Naive thymus-derived CD8-positive, alpha-beta T cell (primary cell): ENCODE measurements around the gene LDLRAD4. TPM values are rescaled to one million over a fixed set of nuclear protein-coding genes. Genes with fewer than 3 reads are reported as not detected.

Experiments used
- ATAC-seq, 2 donors: fragments of 150-1000 bp; cut with Tn5 transposase in 1 of 2; sonication (Bioruptor Pico), chemical (Tn5 transposase) in 1 of 2; 1 replicate in 1 of 2; 2 replicates in 1 of 2; pipeline ENCODE4 v1.10.0; 2021; ENCODE audit warnings: mild to moderate bottlenecking in 2 of 2, moderate library complexity in 2 of 2
- POLR2A ChIA-PET: fragments of 350-600 bp; sonication (Branson Sonifier 250); formaldehyde crosslinking; loops from one replicate; lab custom pipeline; 2021; ENCODE audit warnings: antibody characterized with exemption; lab: Charles Lee
- DNase-seq, 10 donors: peaks; one replicate each; pipeline versions ENCODE4 v3.0.0 to v3.0.0-alpha.2; 2020 to 2022
- H3K27ac Mint-ChIP-seq, 10 donors: one replicate each; pipeline ENCODE4 v1.8.0; 2020 to 2022; ENCODE audit warnings: mild to moderate bottlenecking in 10 of 10, mixed read lengths in 10 of 10, moderate library complexity in 4 of 10, inconsistent platforms in 1 of 10
- H3K27me3 Mint-ChIP-seq, 5 donors: one replicate each; pipeline ENCODE4 v1.8.0; 2021 to 2022; ENCODE audit warnings: mixed read lengths in 5 of 5
- H3K36me3 Mint-ChIP-seq, 3 donors: one replicate each; pipeline ENCODE4 v1.8.0; 2020 to 2022; ENCODE audit warnings: mixed read lengths in 3 of 3, mild to moderate bottlenecking in 2 of 3, inconsistent platforms in 1 of 3
- H3K4me1 Mint-ChIP-seq, 4 donors: one replicate each; pipeline ENCODE4 v1.8.0; 2021 to 2022; ENCODE audit warnings: mixed read lengths in 4 of 4
- H3K4me3 Mint-ChIP-seq, 10 donors: one replicate each; pipeline ENCODE4 v1.8.0; 2020 to 2022; ENCODE audit warnings: mild to moderate bottlenecking in 10 of 10, mixed read lengths in 10 of 10, moderate library complexity in 6 of 10, inconsistent platforms in 1 of 10
- H3K9me3 Mint-ChIP-seq, 9 donors: one replicate each; pipeline ENCODE4 v1.8.0; 2020 to 2022; ENCODE audit warnings: mixed read lengths in 9 of 9, mild to moderate bottlenecking in 3 of 9, inconsistent platforms in 1 of 9, moderate library complexity in 1 of 9
- polyA plus RNA-seq, 3 donors: library from polyadenylated mRNA; unstranded; fragments of 300-500 nt; fragmentation: Illumina TruSeq; gene quantifications; one replicate each; pipeline ENCODE4 v1.2.3, GENCODE V29; 2021
- total RNA-seq, 8 experiments: library from RNA in 2 of 8; stranded (reverse) in 2 of 8; gene quantifications; one replicate each; pipeline ENCODE4 v1.2.3 and lab custom pipeline; 2021 to 2026

Gene LDLRAD4
- total and polyA plus RNA-seq, 5 experiments from 2014 or later, result 11.4 to 56.8 (median 17.6) TPM

GRCh38 chr18:13298262-13298661, 79.7 kb downstream of the LDLRAD4 start:
- ATAC-seq, result no peak
- Mint-ChIP-seq H3K4me1 (peaks cover 32 to 72% (median 42%) of the 10 kb centered on the region in 4 donors), H3K27ac (peak overlapping the region in 3 of 10 donors; percentile 20 to 62 (median 33)), H3K27me3 (no peaks in the 10 kb centered on the region), H3K9me3 (no peaks in the 10 kb centered on the region), H3K36me3 (no peaks in the 10 kb centered on the region), H3K4me3 (no peak overlapping the region)
- no peak for DNase-seq
- POLR2A ChIA-PET, result interaction anchor here (0.6 kb wide), 1 partner anchor 409 kb away, joined by 3 read pairs; no protein-coding TSS in a partner anchor

DNA sequence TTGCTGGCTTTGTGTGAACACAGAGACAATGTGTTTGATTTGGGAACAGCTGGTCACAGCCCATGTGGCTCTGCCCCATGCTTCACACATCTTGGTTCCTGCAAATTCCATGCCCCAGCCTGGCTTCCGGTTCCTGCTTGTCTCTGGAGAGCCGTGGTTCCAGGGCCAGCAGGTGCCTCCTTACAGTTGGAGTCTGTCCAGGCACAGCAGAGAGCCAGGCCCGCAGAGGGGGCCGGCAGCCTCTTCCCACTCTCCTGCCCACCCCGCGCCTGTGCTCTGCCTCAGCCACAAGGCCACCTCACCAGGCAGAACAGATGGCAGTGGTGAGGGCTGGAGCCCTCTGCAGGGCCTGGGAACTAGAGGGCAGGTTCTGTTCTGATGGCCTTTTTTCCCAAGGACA, 81.5 kb downstream of the LDLRAD4 start:
- POLR2A ChIA-PET, result no interaction called here
- Mint-ChIP-seq H3K27me3 (no peaks in the 10 kb centered on the region), H3K4me3 (no peak overlapping the region), H3K4me1 (peaks cover 26 to 67% (median 45%) of the 10 kb centered on the region in 4 donors), H3K27ac (peak overlapping the region in 2 of 10 donors; percentile 72 to 80), H3K9me3 (no peaks in the 10 kb centered on the region), H3K36me3 (no peaks in the 10 kb centered on the region)
- ATAC-seq (no peak), DNase-seq (no peak)

DNA sequence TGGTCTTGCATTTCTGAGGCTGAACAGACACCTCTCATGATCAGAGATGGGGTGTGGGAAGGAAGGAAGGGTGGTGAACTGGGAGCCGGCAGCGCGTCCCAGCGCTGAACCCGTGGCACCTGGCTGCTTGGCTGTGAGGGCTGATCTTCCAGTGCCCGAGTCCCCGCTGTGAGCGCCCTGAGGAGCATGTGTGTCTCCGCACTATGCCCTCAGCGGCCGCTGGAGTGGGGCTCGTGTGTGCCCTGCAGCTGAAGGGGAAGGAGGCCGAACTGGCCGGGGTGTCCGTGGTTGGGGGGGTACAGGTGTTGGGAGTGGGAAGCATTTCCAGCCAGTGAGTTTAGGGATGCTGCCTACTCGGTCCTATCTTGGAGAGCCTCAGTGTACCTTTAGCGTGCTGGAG, 82.2 kb downstream of the LDLRAD4 start:
- peak overlapping the region in 6 of 10 donors; percentile 0 to 81 (median 60) for H3K27ac Mint-ChIP-seq
- peak overlapping the region in 1 of 10 donors; percentile 65 for H3K4me3 Mint-ChIP-seq
- peaks cover 0 to 7% (median 4%) of the 10 kb centered on the region in 3 donors for H3K36me3 Mint-ChIP-seq
- H3K9me3 Mint-ChIP-seq, result peaks cover 0 to 6% (median 4%) of the 10 kb centered on the region in 9 donors
- H3K4me1 Mint-ChIP-seq, result peaks cover 23 to 65% (median 41%) of the 10 kb centered on the region in 4 donors
- POLR2A ChIA-PET, result no interaction called here
- ATAC-seq (no peak), DNase-seq (no peak)
- no peaks in the 10 kb centered on the region for H3K27me3 Mint-ChIP-seq

- POLR2A ChIA-PET, result no interaction called here
- H3K27me3 Mint-ChIP-seq, result peaks cover 0 to 2% (median 0%) of the 10 kb centered on the region in 5 donors
- H3K4me3 Mint-ChIP-seq, result peak overlapping the region in 5 of 10 donors; percentile 10 to 64 (median 12)
- H3K27ac Mint-ChIP-seq, result peak overlapping the region in 4 of 10 donors; percentile 27 to 81 (median 54)
- ATAC-seq, result no peak
- peaks cover 0 to 9% (median 8%) of the 10 kb centered on the region in 3 donors for H3K36me3 Mint-ChIP-seq
- DNase-seq, result no peak
- H3K9me3 Mint-ChIP-seq, result peaks cover 0 to 8% (median 5%) of the 10 kb centered on the region in 9 donors
- H3K4me1 Mint-ChIP-seq, result peaks cover 24 to 63% (median 41%) of the 10 kb centered on the region in 4 donors
Measured at GRCh38 chr18:13302040-13302439, 83.5 kb downstream of the LDLRAD4 start.

- H3K4me1 Mint-ChIP-seq, result peaks cover 21 to 61% (median 39%) of the 10 kb centered on the region in 4 donors
- H3K27ac Mint-ChIP-seq, result peak overlapping the region in 4 of 10 donors; percentile 27 to 81 (median 54)
- peaks cover 0 to 3% (median 0%) of the 10 kb centered on the region in 5 donors for H3K27me3 Mint-ChIP-seq
- DNase-seq (no peak), ATAC-seq (no peak)
- H3K36me3 Mint-ChIP-seq, result peaks cover 0 to 9% (median 8%) of the 10 kb centered on the region in 3 donors
- peak overlapping the region in 6 of 10 donors; percentile 10 to 64 (median 12) for H3K4me3 Mint-ChIP-seq
- H3K9me3 Mint-ChIP-seq, result peaks cover 0 to 8% (median 5%) of the 10 kb centered on the region in 9 donors
- POLR2A ChIA-PET, result interaction anchor here (0.6 to 1.5 kb wide), 3 partner anchors 8 to 79 kb away, joined by 3 to 4 read pairs (median 4); no protein-coding TSS in a partner anchor
Measured at GRCh38 chr18:13302457-13303225, 84.1 kb downstream of the LDLRAD4 start.

- H3K9me3 Mint-ChIP-seq, result peaks cover 0 to 8% (median 5%) of the 10 kb centered on the region in 9 donors
- no peak for ATAC-seq
- peaks cover 20 to 63% (median 50%) of the 10 kb centered on the region in 4 donors for H3K4me1 Mint-ChIP-seq
- DNase-seq, result no peak
- peak overlapping the region in 3 of 10 donors; percentile 4 to 30 (median 12) for H3K27ac Mint-ChIP-seq
- H3K27me3 Mint-ChIP-seq, result peaks cover 0 to 3% (median 0%) of the 10 kb centered on the region in 5 donors
- POLR2A ChIA-PET, result interaction anchor here (0.6 to 1.5 kb wide), 3 partner anchors 9 to 85 kb away, joined by 3 to 4 read pairs (median 3); no protein-coding TSS in a partner anchor
- H3K4me3 Mint-ChIP-seq, result peak overlapping the region in 3 of 10 donors; percentile 19 to 57 (median 31)
- peaks cover 0 to 9% (median 8%) of the 10 kb centered on the region in 3 donors for H3K36me3 Mint-ChIP-seq
Measured at GRCh38 chr18:13303756-13304364, 85.3 kb downstream of the LDLRAD4 start.

- Mint-ChIP-seq H3K27ac (no peak overlapping the region), H3K4me3 (no peak overlapping the region), H3K27me3 (peaks cover 0 to 3% (median 0%) of the 10 kb centered on the region in 5 donors), H3K9me3 (peaks cover 0 to 8% (median 5%) of the 10 kb centered on the region in 9 donors), H3K36me3 (peaks cover 0 to 9% (median 8%) of the 10 kb centered on the region in 3 donors), H3K4me1 (peaks cover 23 to 74% (median 58%) of the 10 kb centered on the region in 4 donors)
- ATAC-seq (no peak), DNase-seq (no peak)
- POLR2A ChIA-PET, result no interaction called here
Measured at GRCh38 chr18:13305301-13305700, 86.7 kb downstream of the LDLRAD4 start.

DNA sequence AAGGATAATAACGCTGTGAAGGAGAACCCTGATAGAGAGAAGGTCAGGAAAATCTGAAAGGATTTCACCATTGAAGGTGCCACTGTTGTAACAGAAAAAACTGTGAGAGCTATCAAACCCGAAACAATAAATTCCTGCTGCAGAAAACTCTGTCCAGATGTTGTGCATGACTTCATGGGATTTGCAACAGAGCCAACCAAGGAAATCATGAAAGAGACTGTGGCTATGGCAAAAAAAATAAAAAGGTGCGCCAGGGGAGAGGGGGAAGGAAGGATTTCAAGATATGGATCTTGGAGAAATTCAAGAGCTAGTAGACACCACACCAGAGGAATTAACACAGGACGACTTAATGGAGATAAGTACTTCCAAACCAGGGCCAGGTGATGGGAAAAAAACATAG, 88.0 kb downstream of the LDLRAD4 start:
- Mint-ChIP-seq H3K9me3 (peaks cover 0 to 8% (median 5%) of the 10 kb centered on the region in 9 donors), H3K27me3 (peaks cover 0 to 3% (median 0%) of the 10 kb centered on the region in 5 donors), H3K4me3 (peak overlapping the region in 1 of 10 donors; percentile 18), H3K4me1 (peaks cover 24 to 74% (median 59%) of the 10 kb centered on the region in 4 donors), H3K36me3 (peaks cover 0 to 12% (median 8%) of the 10 kb centered on the region in 3 donors), H3K27ac (peak overlapping the region in 3 of 10 donors; percentile 15 to 35 (median 35))
- POLR2A ChIA-PET, result no interaction called here
- ATAC-seq, result no peak
- DNase-seq, result no peak

DNA sequence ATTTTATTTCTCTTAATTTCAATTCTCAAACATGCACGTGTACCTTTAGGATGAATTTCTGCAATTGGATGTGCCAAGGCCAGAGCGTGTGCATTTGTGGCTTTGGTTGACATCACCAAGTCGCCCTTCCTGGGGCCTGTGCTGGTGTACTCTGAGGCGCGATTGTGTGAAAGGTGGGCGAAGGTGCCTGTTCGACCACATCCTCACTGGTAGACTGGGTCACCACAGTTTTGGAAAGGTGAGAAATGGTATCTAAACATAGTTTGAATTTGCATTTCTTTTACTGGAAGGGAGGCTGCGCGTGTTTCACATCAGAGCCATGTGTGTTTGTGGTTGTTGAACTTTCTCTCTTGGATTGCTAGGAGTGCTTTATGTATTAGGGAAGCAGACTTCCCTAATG, 89.8 kb downstream of the LDLRAD4 start:
- H3K9me3 Mint-ChIP-seq, result peaks cover 0 to 8% (median 5%) of the 10 kb centered on the region in 9 donors
- H3K4me3 Mint-ChIP-seq, result peak overlapping the region in 8 of 10 donors; percentile 9 to 56 (median 34)
- POLR2A ChIA-PET, result no interaction called here
- peak; percentile 43 to 71 for ATAC-seq
- peak in 3 of 10 donors; percentile 30 to 38 (median 36) for DNase-seq
- peaks cover 0 to 12% (median 8%) of the 10 kb centered on the region in 3 donors for H3K36me3 Mint-ChIP-seq
- peaks cover 0 to 3% (median 0%) of the 10 kb centered on the region in 5 donors for H3K27me3 Mint-ChIP-seq
- H3K4me1 Mint-ChIP-seq, result peaks cover 21 to 68% (median 54%) of the 10 kb centered on the region in 4 donors
- H3K27ac Mint-ChIP-seq, result peak overlapping the region in 9 of 10 donors; percentile 2 to 80 (median 57)

GRCh38 chr18:13309031-13309747, 90.6 kb downstream of the LDLRAD4 start:
- Mint-ChIP-seq H3K27me3 (peaks cover 0 to 3% (median 0%) of the 10 kb centered on the region in 5 donors), H3K9me3 (peaks cover 0 to 8% (median 5%) of the 10 kb centered on the region in 9 donors), H3K27ac (peak overlapping the region in 9 of 10 donors; percentile 18 to 86 (median 57)), H3K4me1 (peaks cover 24 to 70% (median 55%) of the 10 kb centered on the region in 4 donors), H3K4me3 (peak overlapping the region in 3 of 10 donors; percentile 12 to 56 (median 46)), H3K36me3 (peaks cover 0 to 12% (median 8%) of the 10 kb centered on the region in 3 donors)
- POLR2A ChIA-PET, result no interaction called here
- ATAC-seq, result no peak
- DNase-seq, result no peak

- peaks cover 29 to 72% (median 58%) of the 10 kb centered on the region in 4 donors for H3K4me1 Mint-ChIP-seq
- H3K36me3 Mint-ChIP-seq, result peaks cover 0 to 16% (median 15%) of the 10 kb centered on the region in 3 donors
- POLR2A ChIA-PET, result no interaction called here
- H3K27ac Mint-ChIP-seq, result peak overlapping the region; percentile 18 to 89 (median 53)
- DNase-seq, result no peak
- peaks cover 0 to 12% (median 5%) of the 10 kb centered on the region in 9 donors for H3K9me3 Mint-ChIP-seq
- ATAC-seq, result no peak
- no peak overlapping the region for H3K4me3 Mint-ChIP-seq
- peaks cover 0 to 3% (median 0%) of the 10 kb centered on the region in 5 donors for H3K27me3 Mint-ChIP-seq
Measured at GRCh38 chr18:13309748-13310670, 91.4 kb downstream of the LDLRAD4 start.
